ENCODE results near the gene AKAP12.
"Not testable (repeated sequence)": the region's sequence is repeated elsewhere in the genome, so short reads cannot be mapped to it uniquely, and the experiment has no call there.

AKAP12 gene

DNA sequence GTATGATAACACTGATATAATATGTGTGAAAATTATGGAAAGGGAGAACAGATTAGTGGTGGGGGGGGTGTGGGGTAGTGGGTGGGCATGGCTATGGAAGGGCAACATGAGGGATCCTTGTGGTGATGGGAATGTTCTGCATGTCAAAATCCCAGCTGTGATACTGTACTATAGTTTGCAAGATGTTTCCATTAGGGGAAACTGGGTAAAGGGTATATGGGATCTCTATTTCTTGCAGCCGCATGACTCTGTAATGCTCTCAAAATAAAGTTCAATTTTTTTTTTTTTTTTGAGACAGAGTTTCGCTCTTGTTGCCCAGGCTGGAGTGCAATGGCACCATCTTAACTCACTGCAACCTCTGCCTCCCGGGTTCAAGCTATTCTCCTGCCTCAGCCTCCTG, 137.3 kb downstream of the AKAP12 start:
- Histone ChIP-seq H3K27ac (no peak overlapping the region), H3K4me1 (no peaks in the 10 kb centered on the region), H3K4me2 (ENCODE audit: low read length) (no peak overlapping the region), H2AFZ (no peak overlapping the region), H3K27me3 (ENCODE audit: control insufficient read depth, insufficient read depth, low read length) (no peaks in the 10 kb centered on the region), H3K79me2 (peaks cover 26% of the 10 kb centered on the region), H3K36me3 (ENCODE audit: control insufficient read depth, insufficient read depth, low read length) (no peaks in the 10 kb centered on the region), H3K9me3 (ENCODE audit: control insufficient read depth, low read length) (no peaks in the 10 kb centered on the region), H3K4me3 (ENCODE audit: low read depth, low read length) (no peak overlapping the region), H3K9ac (no peak overlapping the region)
- TF ChIP-seq, protein P1, sequence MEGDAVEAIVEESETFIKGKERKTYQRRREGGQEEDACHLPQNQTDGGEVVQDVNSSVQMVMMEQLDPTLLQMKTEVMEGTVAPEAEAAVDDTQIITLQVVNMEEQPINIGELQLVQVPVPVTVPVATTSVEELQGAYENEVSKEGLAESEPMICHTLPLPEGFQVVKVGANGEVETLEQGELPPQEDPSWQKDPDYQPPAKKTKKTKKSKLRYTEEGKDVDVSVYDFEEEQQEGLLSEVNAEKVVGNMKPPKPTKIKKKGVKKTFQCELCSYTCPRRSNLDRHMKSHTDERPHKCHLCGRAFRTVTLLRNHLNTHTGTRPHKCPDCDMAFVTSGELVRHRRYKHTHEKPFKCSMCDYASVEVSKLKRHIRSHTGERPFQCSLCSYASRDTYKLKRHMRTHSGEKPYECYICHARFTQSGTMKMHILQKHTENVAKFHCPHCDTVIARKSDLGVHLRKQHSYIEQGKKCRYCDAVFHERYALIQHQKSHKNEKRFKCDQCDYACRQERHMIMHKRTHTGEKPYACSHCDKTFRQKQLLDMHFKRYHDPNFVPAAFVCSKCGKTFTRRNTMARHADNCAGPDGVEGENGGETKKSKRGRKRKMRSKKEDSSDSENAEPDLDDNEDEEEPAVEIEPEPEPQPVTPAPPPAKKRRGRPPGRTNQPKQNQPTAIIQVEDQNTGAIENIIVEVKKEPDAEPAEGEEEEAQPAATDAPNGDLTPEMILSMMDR (IDR thresholded peaks at IDR 0.05): no peak

- Histone ChIP-seq H3K4me3 (ENCODE audit: low read depth, low read length) (no peak overlapping the region), H3K9me3 (ENCODE audit: control insufficient read depth, low read length) (no peaks in the 10 kb centered on the region), H3K9ac (no peak overlapping the region), H2AFZ (no peak overlapping the region), H3K4me2 (ENCODE audit: low read length) (no peak overlapping the region), H3K4me1 (peaks cover 2% of the 10 kb centered on the region), H3K79me2 (peaks cover 52% of the 10 kb centered on the region), H3K27me3 (ENCODE audit: control insufficient read depth, insufficient read depth, low read length) (no peaks in the 10 kb centered on the region), H3K27ac (no peak overlapping the region), H3K36me3 (ENCODE audit: control insufficient read depth, insufficient read depth, low read length) (no peaks in the 10 kb centered on the region)
- TF ChIP-seq, protein P1 (IDR thresholded peaks at IDR 0.05): no peak
Observed at GRCh38 chr6:151379933-151380847, 140.4 kb downstream of the AKAP12 start.

GRCh38 chr6:151380848-151381205, 141.1 kb downstream of the AKAP12 start:
- H3K4me2 ChIP-seq (ENCODE audit: low read length): no peak overlapping the region
- H3K27ac ChIP-seq: no peak overlapping the region
- no peak overlapping the region for H2AFZ ChIP-seq
- TF ChIP-seq, protein P1 (IDR thresholded peaks at IDR 0.05): no peak
- no peaks in the 10 kb centered on the region for H3K27me3 ChIP-seq (ENCODE audit: control insufficient read depth, insufficient read depth, low read length)
- peaks cover 2% of the 10 kb centered on the region for H3K4me1 ChIP-seq
- H3K79me2 ChIP-seq: peaks cover 54% of the 10 kb centered on the region
- no peak overlapping the region for H3K9ac ChIP-seq
- H3K9me3 ChIP-seq (ENCODE audit: control insufficient read depth, low read length): no peaks in the 10 kb centered on the region
- H3K4me3 ChIP-seq (ENCODE audit: low read depth, low read length): no peak overlapping the region
- no peaks in the 10 kb centered on the region for H3K36me3 ChIP-seq (ENCODE audit: control insufficient read depth, insufficient read depth, low read length)

- TF ChIP-seq, protein P1 (IDR thresholded peaks at IDR 0.05): no peak
- Histone ChIP-seq H3K27ac (no peak overlapping the region), H3K9me3 (ENCODE audit: control insufficient read depth, low read length) (no peaks in the 10 kb centered on the region), H3K4me3 (ENCODE audit: low read depth, low read length) (no peak overlapping the region), H2AFZ (no peak overlapping the region), H3K36me3 (ENCODE audit: control insufficient read depth, insufficient read depth, low read length) (no peaks in the 10 kb centered on the region), H3K27me3 (ENCODE audit: control insufficient read depth, insufficient read depth, low read length) (no peaks in the 10 kb centered on the region), H3K4me2 (ENCODE audit: low read length) (no peak overlapping the region), H3K9ac (no peak overlapping the region), H3K4me1 (peaks cover 2% of the 10 kb centered on the region), H3K79me2 (peaks cover 57% of the 10 kb centered on the region)
Observed at GRCh38 chr6:151381722-151382121, 142.0 kb downstream of the AKAP12 start.

DNA sequence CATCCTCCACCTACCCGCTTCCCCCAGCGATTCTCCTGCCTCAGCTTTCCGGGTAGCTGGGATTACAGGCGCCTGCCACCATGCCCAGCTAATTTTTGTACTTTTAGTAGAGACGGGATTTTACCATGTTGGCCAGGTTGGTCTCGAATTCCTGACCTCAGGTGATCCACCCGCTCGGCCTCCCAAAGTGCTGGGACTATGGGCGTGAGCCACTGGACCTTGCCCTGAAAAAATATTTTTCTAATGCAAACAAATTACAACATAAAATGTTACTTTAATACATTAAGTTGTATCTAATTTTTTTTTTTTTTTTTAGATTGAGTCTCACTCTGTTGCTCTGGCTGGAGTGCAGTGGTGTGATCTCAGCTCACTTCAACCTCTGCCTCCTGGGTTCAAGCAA, 142.9 kb downstream of the AKAP12 start:
- H3K36me3 ChIP-seq (ENCODE audit: control insufficient read depth, insufficient read depth, low read length); H3K4me2 ChIP-seq (ENCODE audit: low read length); H3K4me3 ChIP-seq (ENCODE audit: low read depth, low read length); H3K27me3 ChIP-seq (ENCODE audit: control insufficient read depth, insufficient read depth, low read length); H3K4me1 ChIP-seq; H3K9ac ChIP-seq; H3K9me3 ChIP-seq (ENCODE audit: control insufficient read depth, low read length); H2AFZ ChIP-seq; H3K27ac ChIP-seq: not testable (repeated sequence)
- H3K79me2 ChIP-seq: peaks cover 57% of the 10 kb centered on the region

All from parathyroid adenoma (tissue), 2 donors.